Erythroblast (primary cell): Measurements from ENCODE around the gene TMEM179.

Source experiments
- GATA1 ChIP-seq: IDR thresholded peaks from 2 replicates; pipeline ENCODE4 v1.6.1; 2011; ENCODE audit warnings: low read depth, mild to moderate bottlenecking, control low read depth, low read length, moderate library complexity
- POLR2A ChIP-seq: IDR thresholded peaks from 2 replicates; pipeline ENCODE4 v1.6.1; 2011; ENCODE audit warnings: mild to moderate bottlenecking, low read length

DNA sequence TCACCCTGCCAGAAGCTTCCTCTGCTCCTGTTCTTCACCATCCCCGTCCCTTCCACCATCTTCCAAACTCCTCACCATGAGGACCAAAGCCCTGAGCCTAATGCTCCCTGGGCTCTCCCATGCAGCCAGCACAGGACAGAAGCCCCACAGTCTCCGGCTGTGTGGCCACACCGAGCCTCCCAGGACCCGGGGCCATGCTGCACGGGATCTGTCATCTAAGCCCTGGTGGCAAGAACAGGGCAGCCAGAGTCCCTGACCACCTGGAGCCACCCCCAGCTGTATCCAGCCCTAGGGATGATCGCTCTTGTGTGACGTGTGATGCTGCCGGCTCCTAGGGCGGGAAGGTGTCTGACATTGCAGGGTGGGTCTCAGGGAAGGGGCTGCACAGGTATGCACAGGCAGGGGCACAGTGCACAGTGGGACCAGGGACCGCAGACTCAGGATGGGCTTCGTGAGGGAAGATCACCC, 8.1 kb downstream of the TMEM179 start:
- no peak for TF ChIP-seq POLR2A
- no peak for TF ChIP-seq GATA1
